AG09319 (cell line): ENCODE data around the gene ARHGEF28.
A peak's percentile ranks its signal among the peaks of the same experiment; 100 is the strongest.

Experiments used
- DNase-seq: peaks from one replicate; pipeline ENCODE4 v3.0.0-alpha.2; 2010; ENCODE audit warnings: low read depth; ENCODE audit errors: extremely low read depth
- TF ChIP-seq, protein P1 (sequence below): IDR thresholded peaks from 2 replicates; pipeline ENCODE4 v1.5.1; 2011; ENCODE audit warnings: low read depth, mild to moderate bottlenecking, inconsistent platforms, low read length, moderate library complexity

ARHGEF28 gene

DNA sequence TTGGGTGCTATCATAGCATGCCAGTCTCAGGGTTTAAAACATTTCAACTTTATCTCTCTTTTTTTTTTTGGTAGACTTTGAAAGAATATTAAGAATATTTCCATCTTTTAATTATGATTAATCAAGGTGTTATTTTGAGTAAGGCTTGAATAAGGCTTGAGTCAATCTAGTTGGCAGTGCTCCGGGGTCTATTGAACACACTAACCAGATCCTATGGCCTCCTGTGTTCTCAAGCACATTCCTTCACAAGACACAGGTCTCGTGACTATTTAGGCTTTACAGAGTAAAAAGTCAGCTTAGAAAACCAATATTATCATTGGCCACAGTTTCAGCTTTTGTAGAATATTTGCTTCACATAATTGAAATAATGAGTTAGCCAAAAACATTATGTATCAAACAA lies 151.2 kb downstream of the ARHGEF28 start:
- TF ChIP-seq, protein P1, sequence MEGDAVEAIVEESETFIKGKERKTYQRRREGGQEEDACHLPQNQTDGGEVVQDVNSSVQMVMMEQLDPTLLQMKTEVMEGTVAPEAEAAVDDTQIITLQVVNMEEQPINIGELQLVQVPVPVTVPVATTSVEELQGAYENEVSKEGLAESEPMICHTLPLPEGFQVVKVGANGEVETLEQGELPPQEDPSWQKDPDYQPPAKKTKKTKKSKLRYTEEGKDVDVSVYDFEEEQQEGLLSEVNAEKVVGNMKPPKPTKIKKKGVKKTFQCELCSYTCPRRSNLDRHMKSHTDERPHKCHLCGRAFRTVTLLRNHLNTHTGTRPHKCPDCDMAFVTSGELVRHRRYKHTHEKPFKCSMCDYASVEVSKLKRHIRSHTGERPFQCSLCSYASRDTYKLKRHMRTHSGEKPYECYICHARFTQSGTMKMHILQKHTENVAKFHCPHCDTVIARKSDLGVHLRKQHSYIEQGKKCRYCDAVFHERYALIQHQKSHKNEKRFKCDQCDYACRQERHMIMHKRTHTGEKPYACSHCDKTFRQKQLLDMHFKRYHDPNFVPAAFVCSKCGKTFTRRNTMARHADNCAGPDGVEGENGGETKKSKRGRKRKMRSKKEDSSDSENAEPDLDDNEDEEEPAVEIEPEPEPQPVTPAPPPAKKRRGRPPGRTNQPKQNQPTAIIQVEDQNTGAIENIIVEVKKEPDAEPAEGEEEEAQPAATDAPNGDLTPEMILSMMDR: no peak
- no peak for DNase-seq

DNA sequence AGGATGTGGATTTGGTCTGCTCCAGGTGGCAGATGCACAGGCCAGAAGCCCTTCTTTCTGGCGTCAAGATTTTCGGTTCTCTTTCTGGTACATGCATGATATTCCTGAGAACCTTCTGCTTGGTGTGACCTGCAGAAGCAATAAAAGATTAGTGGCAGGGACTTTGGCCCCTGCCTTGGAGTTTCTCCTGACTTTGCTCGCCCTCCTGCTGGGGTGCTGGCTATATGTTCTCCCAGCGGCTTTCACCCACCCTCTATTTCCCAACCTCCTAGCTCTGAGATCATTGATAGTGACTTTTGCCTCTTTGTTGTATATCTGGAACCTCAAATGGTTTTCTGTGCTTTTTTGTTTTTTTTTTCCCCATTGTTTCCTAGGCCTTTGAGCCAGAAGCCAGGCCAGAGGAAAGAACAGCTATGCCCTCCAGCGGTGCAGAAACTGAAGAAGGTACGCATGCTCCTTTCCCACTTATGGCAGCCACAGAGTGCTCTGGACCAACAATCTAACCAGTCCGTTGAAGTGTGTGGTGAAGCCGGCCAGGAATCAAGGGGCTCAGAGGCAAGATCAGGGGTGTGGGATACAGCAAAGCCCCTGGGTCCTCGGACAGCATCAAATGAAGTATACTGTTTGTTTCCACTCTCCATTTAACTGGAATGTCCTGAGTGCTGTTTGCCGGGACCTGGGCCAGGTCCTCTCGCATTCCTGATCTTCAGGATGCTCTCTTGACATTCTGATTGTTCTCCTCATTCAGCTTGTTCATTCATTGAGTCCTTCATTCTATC lies 154.5 kb downstream of the ARHGEF28 start:
- TF ChIP-seq, protein P1: no peak
- DNase-seq: no peak

DNA sequence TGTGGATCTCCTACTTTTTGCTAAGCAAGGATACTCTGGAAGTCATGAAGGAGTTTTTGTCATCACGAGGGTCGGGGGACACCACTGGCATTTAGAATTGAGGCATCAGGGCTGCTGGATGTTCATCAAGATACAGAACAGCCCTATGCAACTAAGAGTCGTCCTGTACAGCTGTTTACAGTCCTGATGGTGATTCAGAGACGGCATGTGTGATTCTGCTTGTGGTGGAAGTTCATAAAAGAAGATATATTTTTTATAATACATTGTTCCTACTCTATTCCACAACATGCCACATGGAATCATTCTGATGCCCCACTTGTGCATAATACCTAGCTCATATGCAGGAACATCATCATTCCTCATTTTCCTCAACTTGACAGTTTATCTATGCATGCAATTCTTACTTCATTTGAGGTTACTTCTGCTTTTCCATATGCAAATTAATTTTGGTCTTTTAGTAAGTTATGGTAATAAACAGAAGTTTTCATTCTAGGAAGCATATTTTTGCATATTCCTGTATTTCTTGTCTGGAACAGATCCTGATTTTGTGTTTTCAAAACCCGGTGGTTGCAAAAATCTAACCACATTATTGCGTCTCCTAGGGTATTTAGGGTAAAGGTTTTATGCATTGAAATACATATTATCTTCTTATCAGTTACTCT lies 155.2 kb downstream of the ARHGEF28 start:
- TF ChIP-seq, protein P1: no peak
- no peak for DNase-seq

DNA sequence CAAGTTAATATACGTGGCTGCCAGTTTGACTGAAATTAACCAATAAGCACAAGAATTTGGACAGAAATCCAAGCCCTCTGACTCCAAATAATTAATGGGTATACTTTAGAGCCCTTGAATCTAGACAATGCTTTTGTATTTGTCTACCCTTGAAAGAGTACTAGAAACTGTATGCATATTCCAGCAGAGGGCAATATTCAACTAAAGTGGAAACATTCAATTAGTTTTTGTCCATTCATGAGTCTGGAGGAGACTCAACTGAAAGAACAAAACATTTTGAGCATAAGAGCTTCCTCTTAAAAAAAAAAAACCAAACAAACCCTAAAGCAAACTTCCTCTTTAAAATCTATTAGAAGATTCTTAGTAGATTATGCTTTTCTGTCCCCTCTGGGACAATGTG lies 157.8 kb downstream of the ARHGEF28 start:
- TF ChIP-seq, protein P1: peak; percentile 27
- no peak for DNase-seq

DNA sequence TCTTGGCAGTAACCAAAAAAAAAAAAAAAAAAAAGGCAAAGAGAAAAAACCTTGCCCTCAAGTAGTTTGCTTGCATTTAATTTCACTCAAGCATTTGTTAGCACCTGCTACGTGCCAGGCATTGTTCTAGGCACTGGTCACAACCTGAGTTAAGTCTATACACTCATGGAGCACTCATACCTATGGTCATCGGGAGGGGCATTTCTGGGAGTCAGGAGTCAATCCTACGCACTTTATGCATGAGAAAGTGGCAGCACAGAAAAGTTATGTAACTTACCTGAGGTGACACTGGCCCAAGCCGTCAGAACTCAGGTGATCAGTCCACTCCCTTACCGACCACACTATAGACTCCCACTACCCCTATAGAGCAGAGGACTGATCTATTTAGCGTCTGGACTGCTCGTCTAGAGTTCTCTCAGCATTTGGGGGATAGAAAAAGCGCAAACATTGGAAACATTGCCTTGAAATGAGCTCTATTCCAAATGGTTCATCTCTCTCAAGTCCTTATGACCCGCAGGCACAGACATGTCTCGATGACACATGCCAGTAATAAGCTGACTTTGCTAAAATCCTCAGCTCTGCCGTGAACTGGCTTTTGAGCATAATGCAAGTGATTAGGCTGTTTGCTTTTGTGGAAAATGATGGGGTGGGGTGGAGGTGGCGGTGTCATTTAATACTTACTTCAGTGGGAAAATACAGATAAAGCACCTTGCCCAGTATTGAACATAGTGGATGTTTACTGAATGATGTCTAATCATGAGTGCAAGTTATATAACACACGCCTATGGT lies 160.2 kb downstream of the ARHGEF28 start:
- TF ChIP-seq, protein P1: no peak
- DNase-seq: no peak

DNA sequence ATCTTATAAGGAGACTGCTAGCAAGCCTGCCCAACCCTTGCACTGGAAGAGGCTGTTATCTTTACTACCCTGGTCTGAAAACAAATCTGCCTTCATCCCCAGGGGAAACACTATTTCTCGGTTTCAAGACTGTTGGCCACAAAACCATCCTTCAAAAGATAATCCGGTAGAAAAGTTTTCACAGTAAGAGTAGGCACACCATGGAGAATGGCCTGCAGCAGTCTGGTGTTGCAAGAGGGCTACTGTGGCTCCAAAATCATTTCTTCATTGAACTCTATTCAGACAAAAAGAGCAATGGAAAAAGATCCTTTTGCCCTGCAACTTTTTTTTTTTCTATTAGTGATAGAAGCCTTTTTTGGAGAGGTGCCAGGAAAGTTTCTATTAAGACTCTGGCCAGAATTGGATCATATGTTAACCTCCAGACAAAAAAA lies 163.9 kb downstream of the ARHGEF28 start:
- no peak for DNase-seq

More for the DNA sequence above, 163.9 kb downstream of the ARHGEF28 start:
- TF ChIP-seq, protein P1: no peak
